ENCODE measurements around the gene TST. TPM values are rescaled to one million over a fixed set of nuclear protein-coding genes. Genes with fewer than 3 reads are reported as not detected.

TST gene
- polyA plus RNA-seq, 3 donors: 40.9 to 55.9 (median 52.3) TPM

- no peak for DNase-seq (ENCODE audit: extremely low read depth in 1 of 11, low read depth in 9 of 11, low spot score in 4 of 11)
Observed at GRCh38 chr22:36979016-36979910, 40.0 kb downstream of the TST start.

- peak; percentile 64 to 85 (median 80) for DNase-seq (ENCODE audit: extremely low read depth in 1 of 11, low read depth in 9 of 11, low spot score in 4 of 11)
Observed at GRCh38 chr22:36977947-36978660, 41.1 kb downstream of the TST start.

- peak in 4 of 11 donors; percentile 15 to 44 (median 23) for DNase-seq (ENCODE audit: extremely low read depth in 1 of 11, low read depth in 9 of 11, low spot score in 4 of 11)
Observed at GRCh38 chr22:36977401-36977861, 41.8 kb downstream of the TST start.

GRCh38 chr22:36976606-36977005, 42.6 kb downstream of the TST start:
- no peak for DNase-seq (ENCODE audit: extremely low read depth in 1 of 11, low read depth in 9 of 11, low spot score in 4 of 11)

GRCh38 chr22:36971341-36972125, 47.7 kb downstream of the TST start:
- no peak for DNase-seq (ENCODE audit: extremely low read depth in 1 of 11, low read depth in 9 of 11, low spot score in 4 of 11)

- DNase-seq (ENCODE audit: extremely low read depth in 1 of 11, low read depth in 9 of 11, low spot score in 4 of 11): no peak
Observed at GRCh38 chr22:36968249-36968964, 50.8 kb downstream of the TST start.

- DNase-seq (ENCODE audit: extremely low read depth in 1 of 11, low read depth in 9 of 11, low spot score in 4 of 11): no peak
Observed at GRCh38 chr22:36966851-36967540, 52.3 kb downstream of the TST start.

- DNase-seq (ENCODE audit: extremely low read depth in 1 of 11, low read depth in 9 of 11, low spot score in 4 of 11): no peak
Observed at GRCh38 chr22:36965696-36966095, 53.6 kb downstream of the TST start.

GRCh38 chr22:36964106-36964505, 55.1 kb downstream of the TST start:
- DNase-seq (ENCODE audit: extremely low read depth in 1 of 11, low read depth in 9 of 11, low spot score in 4 of 11): no peak

- no peak for DNase-seq (ENCODE audit: extremely low read depth in 1 of 11, low read depth in 9 of 11, low spot score in 4 of 11)
Observed at GRCh38 chr22:36963302-36963701, 55.9 kb downstream of the TST start.

- DNase-seq (ENCODE audit: extremely low read depth in 1 of 11, low read depth in 9 of 11, low spot score in 4 of 11): no peak
Observed at GRCh38 chr22:36961626-36962025, 57.6 kb downstream of the TST start.

Other genes starting within 250 kb of the TST start
- gene IFT27, start 243.3 kb downstream of the TST start, polyA plus RNA-seq (ENCODE audit: insufficient read length in 3 of 3): 10 to 100 TPM; 50.2 to 56.1 (median 52.8) TPM
- 1 to 10 TPM; 5.2 to 7.0 (median 5.6) TPM for gene PVALB, start 202.4 kb downstream of the TST start, polyA plus RNA-seq (ENCODE audit: insufficient read length in 3 of 3)
- 1 to 10 TPM; 2.1 to 3.4 (median 2.4) TPM for gene NCF4, start 158.4 kb downstream of the TST start, polyA plus RNA-seq (ENCODE audit: insufficient read length in 3 of 3)
- gene CSF2RB, start 105.8 kb downstream of the TST start, polyA plus RNA-seq (ENCODE audit: insufficient read length in 3 of 3): 1 to 10 TPM; 2.6 to 3.7 (median 3.2) TPM
- 10 to 100 TPM; 42.0 to 71.3 (median 66.7) TPM for gene MPST, start 295 bp upstream of the TST start, polyA plus RNA-seq (ENCODE audit: insufficient read length in 3 of 3)
- gene KCTD17, start 32.3 kb upstream of the TST start, polyA plus RNA-seq (ENCODE audit: insufficient read length in 3 of 3): 10 to 100 TPM; 20.4 to 34.3 (median 30.7) TPM
- gene TMPRSS6, start 90.3 kb upstream of the TST start, polyA plus RNA-seq (ENCODE audit: insufficient read length in 3 of 3): under 1 TPM; 0.19 to 0.42 (median 0.22) TPM
- 1 to 10 TPM in 1 of 3 donors, under 1 TPM in 2; 0.75 to 1.2 (median 0.92) TPM for gene IL2RB, start 130.5 kb upstream of the TST start, polyA plus RNA-seq (ENCODE audit: insufficient read length in 3 of 3)
- gene C1QTNF6, start 168.8 kb upstream of the TST start, polyA plus RNA-seq (ENCODE audit: insufficient read length in 3 of 3): 10 to 100 TPM; 26.1 to 37.9 (median 34.8) TPM
- 1 to 10 TPM in 1 of 3 donors, under 1 TPM in 2; 0.68 to 1.2 (median 0.76) TPM for gene SSTR3, start 193.0 kb upstream of the TST start, polyA plus RNA-seq (ENCODE audit: insufficient read length in 3 of 3)
- 1 to 10 TPM; 5.2 to 6.7 (median 6.3) TPM for gene RAC2, start 224.8 kb upstream of the TST start, polyA plus RNA-seq (ENCODE audit: insufficient read length in 3 of 3)